Liver (tissue), 9 donors: ENCODE data around the gene SNRK. TPM values are rescaled to one million over a fixed set of nuclear protein-coding genes. Genes with fewer than 3 reads are reported as not detected.

Source experiments
- DNase-seq: peaks from one replicate; pipeline ENCODE4 v3.0.0-alpha.2; 2017; ENCODE audit warnings: low spot score
- H3K27ac ChIP-seq, 2 donors: one replicate each; pipeline ENCODE4 v1.7.0; 2013; ENCODE audit warnings: inconsistent platforms in 2 of 2, low read length in 2 of 2, control low read depth in 1 of 2, low read depth in 1 of 2, mild to moderate bottlenecking in 1 of 2
- H3K27me3 ChIP-seq, 4 donors: one replicate each; pipeline versions ENCODE4 v1.6.1 to v1.7.0; 2013; ENCODE audit warnings: low read length in 3 of 4, inconsistent platforms in 1 of 4, mild to moderate bottlenecking in 1 of 4, moderate library complexity in 1 of 4; ENCODE audit not compliant: control insufficient read depth in 4 of 4, insufficient read depth in 4 of 4
- H3K36me3 ChIP-seq, 4 donors: one replicate each; pipeline versions ENCODE4 v1.6.1 to v1.7.0; 2013; ENCODE audit warnings: low read length in 3 of 4, mild to moderate bottlenecking in 3 of 4, low read depth in 1 of 4, moderate library complexity in 1 of 4; ENCODE audit not compliant: control insufficient read depth in 4 of 4, insufficient read depth in 3 of 4
- H3K4me1 ChIP-seq, 4 donors: one replicate each; pipeline versions ENCODE4 v1.6.1 to v1.7.0; 2013; ENCODE audit warnings: low read length in 3 of 4, mild to moderate bottlenecking in 3 of 4, moderate library complexity in 1 of 4; ENCODE audit not compliant: control insufficient read depth in 4 of 4, insufficient read depth in 4 of 4
- H3K4me3 ChIP-seq, 3 donors: one replicate each; pipeline versions ENCODE4 v1.6.1 to v1.7.0; 2013; ENCODE audit warnings: low read length in 3 of 3, control low read depth in 1 of 3, low read depth in 1 of 3, mild to moderate bottlenecking in 1 of 3
- H3K9ac ChIP-seq, 2 donors: one replicate each; pipeline ENCODE4 v1.7.0; 2013; ENCODE audit warnings: low read length in 2 of 2, mild to moderate bottlenecking in 2 of 2, moderate library complexity in 2 of 2, control low read depth in 1 of 2, low read depth in 1 of 2
- H3K9me3 ChIP-seq, 4 donors: one replicate each; pipeline versions ENCODE4 v1.6.1 to v1.7.0; 2013; ENCODE audit warnings: low read length in 3 of 4; ENCODE audit not compliant: control insufficient read depth in 4 of 4
- ATF3 ChIP-seq: IDR thresholded peaks from 2 replicates; pipeline ENCODE4 v1.6.1; 2016; ENCODE audit warnings: antibody characterized with exemption
- CTCF ChIP-seq: fragments of 150-350 bp; IDR thresholded peaks from 2 replicates; pipeline ENCODE4 v1.5.1; 2017; ENCODE audit warnings: improper control_type of control experiment, low read depth, low read length; ENCODE audit not compliant: missing input control
- EGR1 ChIP-seq, 2 donors: IDR thresholded peaks; 2 replicates each; pipeline ENCODE4 v1.6.1; 2016 to 2018; ENCODE audit warnings: antibody characterized with exemption in 2 of 2, low read depth in 2 of 2
- FOXA1 ChIP-seq: IDR thresholded peaks from 2 replicates; pipeline ENCODE4 v1.6.1; 2016; ENCODE audit warnings: antibody characterized with exemption
- HNF4G ChIP-seq: IDR thresholded peaks from 2 replicates; pipeline ENCODE4 v1.6.1; 2016; ENCODE audit warnings: antibody characterized with exemption
- JUND ChIP-seq, 2 donors: IDR thresholded peaks; 2 replicates each; pipeline ENCODE4 v1.6.1; 2016; ENCODE audit warnings: antibody characterized with exemption in 2 of 2
- MAX ChIP-seq: IDR thresholded peaks from 2 replicates; pipeline ENCODE4 v1.6.1; 2016; ENCODE audit warnings: antibody characterized with exemption
- NR2F2 ChIP-seq: IDR thresholded peaks from 2 replicates; pipeline ENCODE4 v1.6.1; 2016; ENCODE audit warnings: antibody characterized with exemption
- RAD21 ChIP-seq, 2 donors: IDR thresholded peaks; 2 replicates each; pipeline ENCODE4 v1.6.1; 2016; ENCODE audit warnings: antibody characterized with exemption in 2 of 2, mild to moderate bottlenecking in 2 of 2
- RXRA ChIP-seq, 2 donors: IDR thresholded peaks; 2 replicates each; pipeline ENCODE4 v1.6.1; 2017 to 2018; ENCODE audit warnings: antibody characterized with exemption in 2 of 2, mild to moderate bottlenecking in 1 of 2
- SP1 ChIP-seq: IDR thresholded peaks from 2 replicates; pipeline ENCODE4 v1.6.1; 2018; ENCODE audit warnings: antibody characterized with exemption, mild to moderate bottlenecking
- TAF1 ChIP-seq: conservative IDR thresholded peaks from 2 replicates; pipeline ENCODE4 v1.6.1; 2016; ENCODE audit warnings: antibody characterized with exemption, mild to moderate bottlenecking
- ZBTB33 ChIP-seq: IDR thresholded peaks from 2 replicates; pipeline ENCODE4 v1.6.1; 2016; ENCODE audit warnings: antibody characterized with exemption
- WGBS: extraction: QIAGEN DNeasy Blood & Tissue Kit; methylation state at CpG from one replicate; pipeline ENCODE4 v1.1.7; 2013; 5-methylcytosine and 5-hydroxymethylcytosine counted together
- polyA plus RNA-seq, 2 donors: library from polyadenylated mRNA; stranded (reverse) in 1 of 2; unstranded in 1 of 2; fragments of 200-250 nt in 1 of 2; fragments of >200 nt in 1 of 2; fragmentation: Nextera tagmentation in 1 of 2; extraction: Ambion mirVana in 1 of 2; gene quantifications; one replicate each; pipeline versions ENCODE4 v1.2.1 to v1.2.3, GENCODE V29; 2013 to 2015
- total RNA-seq, 2 donors: library from RNA; depleted of rRNA; stranded (reverse); fragments of >200 nt; gene quantifications; one replicate each; pipeline ENCODE4 v1.2.3, GENCODE V29; 2014
- TF ChIP-seq, protein P1 (sequence below): IDR thresholded peaks from 2 replicates; pipeline ENCODE4 v1.6.1; 2016; ENCODE audit warnings: antibody characterized with exemption, mild to moderate bottlenecking
- donor health status: healthy.
- donor health status: healthy.
- donor health status: healthy.
- donor health status: healthy.
- donor health status: healthy.

The SNRK gene
- total and polyA plus RNA-seq, 4 donors: 5.8 to 28.5 (median 14.6) TPM

GRCh38 chr3:43257850-43258249, 28.5 kb upstream of the SNRK start:
- Histone ChIP-seq H3K9ac (no peak overlapping the region), H3K4me1 (peaks cover 0 to 3% (median 0%) of the 10 kb centered on the region in 4 donors), H3K4me3 (no peak overlapping the region), H3K36me3 (no peaks in the 10 kb centered on the region), H3K27me3 (no peaks in the 10 kb centered on the region), H3K27ac (no peak overlapping the region), H3K9me3 (no peaks in the 10 kb centered on the region)
- TF ChIP-seq ZBTB33 (no peak), JUND (IDR thresholded peaks at IDR 0.05) (no peak), RAD21 (IDR thresholded peaks at IDR 0.05) (no peak), ATF3 (no peak), NR2F2 (no peak), EGR1 (IDR thresholded peaks at IDR 0.05; ENCODE audit: low read depth in 2 of 2) (no peak)
- TF ChIP-seq, protein P1, sequence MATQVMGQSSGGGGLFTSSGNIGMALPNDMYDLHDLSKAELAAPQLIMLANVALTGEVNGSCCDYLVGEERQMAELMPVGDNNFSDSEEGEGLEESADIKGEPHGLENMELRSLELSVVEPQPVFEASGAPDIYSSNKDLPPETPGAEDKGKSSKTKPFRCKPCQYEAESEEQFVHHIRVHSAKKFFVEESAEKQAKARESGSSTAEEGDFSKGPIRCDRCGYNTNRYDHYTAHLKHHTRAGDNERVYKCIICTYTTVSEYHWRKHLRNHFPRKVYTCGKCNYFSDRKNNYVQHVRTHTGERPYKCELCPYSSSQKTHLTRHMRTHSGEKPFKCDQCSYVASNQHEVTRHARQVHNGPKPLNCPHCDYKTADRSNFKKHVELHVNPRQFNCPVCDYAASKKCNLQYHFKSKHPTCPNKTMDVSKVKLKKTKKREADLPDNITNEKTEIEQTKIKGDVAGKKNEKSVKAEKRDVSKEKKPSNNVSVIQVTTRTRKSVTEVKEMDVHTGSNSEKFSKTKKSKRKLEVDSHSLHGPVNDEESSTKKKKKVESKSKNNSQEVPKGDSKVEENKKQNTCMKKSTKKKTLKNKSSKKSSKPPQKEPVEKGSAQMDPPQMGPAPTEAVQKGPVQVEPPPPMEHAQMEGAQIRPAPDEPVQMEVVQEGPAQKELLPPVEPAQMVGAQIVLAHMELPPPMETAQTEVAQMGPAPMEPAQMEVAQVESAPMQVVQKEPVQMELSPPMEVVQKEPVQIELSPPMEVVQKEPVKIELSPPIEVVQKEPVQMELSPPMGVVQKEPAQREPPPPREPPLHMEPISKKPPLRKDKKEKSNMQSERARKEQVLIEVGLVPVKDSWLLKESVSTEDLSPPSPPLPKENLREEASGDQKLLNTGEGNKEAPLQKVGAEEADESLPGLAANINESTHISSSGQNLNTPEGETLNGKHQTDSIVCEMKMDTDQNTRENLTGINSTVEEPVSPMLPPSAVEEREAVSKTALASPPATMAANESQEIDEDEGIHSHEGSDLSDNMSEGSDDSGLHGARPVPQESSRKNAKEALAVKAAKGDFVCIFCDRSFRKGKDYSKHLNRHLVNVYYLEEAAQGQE: no peak
- 77% methylated on average over 2 of the region's 2 CpGs for WGBS
- DNase-seq: no peak

DNA sequence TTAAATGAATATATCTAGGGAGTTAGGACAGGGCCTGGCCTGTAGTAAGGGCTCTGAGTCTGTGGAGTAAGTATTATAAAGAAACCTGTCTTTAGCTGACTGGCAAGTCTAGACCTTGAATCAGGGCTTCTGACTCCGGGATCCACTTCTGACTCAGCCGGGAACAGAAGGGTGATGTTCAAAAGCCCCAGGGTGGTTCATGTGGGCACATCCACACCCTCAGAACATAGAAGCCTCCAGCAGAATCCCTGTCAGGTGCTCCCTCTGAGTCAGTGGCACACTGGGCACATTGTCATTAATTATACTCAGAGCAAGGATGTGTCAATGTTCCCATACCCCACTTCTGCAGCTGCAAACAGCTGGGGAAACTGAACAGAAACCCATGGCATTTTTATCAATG, 26.7 kb upstream of the SNRK start:
- no peak for TF ChIP-seq MAX
- no peak for TF ChIP-seq RXRA (IDR thresholded peaks at IDR 0.05)
- no peak for TF ChIP-seq EGR1 (IDR thresholded peaks at IDR 0.05; ENCODE audit: low read depth in 2 of 2)
- no peak for TF ChIP-seq SP1
- H3K9ac ChIP-seq: no peak overlapping the region
- peaks cover 0 to 3% (median 0%) of the 10 kb centered on the region in 4 donors for H3K4me1 ChIP-seq
- H3K27me3 ChIP-seq: no peaks in the 10 kb centered on the region
- no peaks in the 10 kb centered on the region for H3K9me3 ChIP-seq
- no peak for DNase-seq
- no peak overlapping the region for H3K4me3 ChIP-seq
- 97% methylated on average over 2 of the region's 2 CpGs for WGBS
- no peaks in the 10 kb centered on the region for H3K36me3 ChIP-seq
- H3K27ac ChIP-seq: no peak overlapping the region

- WGBS: 100% methylated on average over 1 of the region's 1 CpG
- Histone ChIP-seq H3K4me1 (peaks cover 0 to 3% (median 0%) of the 10 kb centered on the region in 4 donors), H3K9ac (no peak overlapping the region), H3K9me3 (no peaks in the 10 kb centered on the region), H3K27ac (no peak overlapping the region), H3K4me3 (no peak overlapping the region), H3K36me3 (no peaks in the 10 kb centered on the region), H3K27me3 (no peaks in the 10 kb centered on the region)
- no peak for TF ChIP-seq FOXA1
- TF ChIP-seq SP1: no peak
- no peak for TF ChIP-seq JUND (IDR thresholded peaks at IDR 0.05)
- TF ChIP-seq ATF3: no peak
- no peak for TF ChIP-seq TAF1
- no peak for TF ChIP-seq CTCF
- no peak for TF ChIP-seq NR2F2
- TF ChIP-seq HNF4G: no peak
- no peak for DNase-seq
Observed at GRCh38 chr3:43260412-43260811, 25.9 kb upstream of the SNRK start.
